Limb (tissue), 2 donors: ENCODE data around the gene RTN4.
"Not testable (repeated sequence)": the region's sequence is repeated elsewhere in the genome, so short reads cannot be mapped to it uniquely, and the experiment has no call there.

Experiments
- DNase-seq, 2 donors: peaks; one replicate each; pipeline ENCODE4 v3.0.0-alpha.2; 2016; ENCODE audit errors: extremely low spot score in 2 of 2

RTN4 gene, protein sequence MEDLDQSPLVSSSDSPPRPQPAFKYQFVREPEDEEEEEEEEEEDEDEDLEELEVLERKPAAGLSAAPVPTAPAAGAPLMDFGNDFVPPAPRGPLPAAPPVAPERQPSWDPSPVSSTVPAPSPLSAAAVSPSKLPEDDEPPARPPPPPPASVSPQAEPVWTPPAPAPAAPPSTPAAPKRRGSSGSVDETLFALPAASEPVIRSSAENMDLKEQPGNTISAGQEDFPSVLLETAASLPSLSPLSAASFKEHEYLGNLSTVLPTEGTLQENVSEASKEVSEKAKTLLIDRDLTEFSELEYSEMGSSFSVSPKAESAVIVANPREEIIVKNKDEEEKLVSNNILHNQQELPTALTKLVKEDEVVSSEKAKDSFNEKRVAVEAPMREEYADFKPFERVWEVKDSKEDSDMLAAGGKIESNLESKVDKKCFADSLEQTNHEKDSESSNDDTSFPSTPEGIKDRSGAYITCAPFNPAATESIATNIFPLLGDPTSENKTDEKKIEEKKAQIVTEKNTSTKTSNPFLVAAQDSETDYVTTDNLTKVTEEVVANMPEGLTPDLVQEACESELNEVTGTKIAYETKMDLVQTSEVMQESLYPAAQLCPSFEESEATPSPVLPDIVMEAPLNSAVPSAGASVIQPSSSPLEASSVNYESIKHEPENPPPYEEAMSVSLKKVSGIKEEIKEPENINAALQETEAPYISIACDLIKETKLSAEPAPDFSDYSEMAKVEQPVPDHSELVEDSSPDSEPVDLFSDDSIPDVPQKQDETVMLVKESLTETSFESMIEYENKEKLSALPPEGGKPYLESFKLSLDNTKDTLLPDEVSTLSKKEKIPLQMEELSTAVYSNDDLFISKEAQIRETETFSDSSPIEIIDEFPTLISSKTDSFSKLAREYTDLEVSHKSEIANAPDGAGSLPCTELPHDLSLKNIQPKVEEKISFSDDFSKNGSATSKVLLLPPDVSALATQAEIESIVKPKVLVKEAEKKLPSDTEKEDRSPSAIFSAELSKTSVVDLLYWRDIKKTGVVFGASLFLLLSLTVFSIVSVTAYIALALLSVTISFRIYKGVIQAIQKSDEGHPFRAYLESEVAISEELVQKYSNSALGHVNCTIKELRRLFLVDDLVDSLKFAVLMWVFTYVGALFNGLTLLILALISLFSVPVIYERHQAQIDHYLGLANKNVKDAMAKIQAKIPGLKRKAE

DNA sequence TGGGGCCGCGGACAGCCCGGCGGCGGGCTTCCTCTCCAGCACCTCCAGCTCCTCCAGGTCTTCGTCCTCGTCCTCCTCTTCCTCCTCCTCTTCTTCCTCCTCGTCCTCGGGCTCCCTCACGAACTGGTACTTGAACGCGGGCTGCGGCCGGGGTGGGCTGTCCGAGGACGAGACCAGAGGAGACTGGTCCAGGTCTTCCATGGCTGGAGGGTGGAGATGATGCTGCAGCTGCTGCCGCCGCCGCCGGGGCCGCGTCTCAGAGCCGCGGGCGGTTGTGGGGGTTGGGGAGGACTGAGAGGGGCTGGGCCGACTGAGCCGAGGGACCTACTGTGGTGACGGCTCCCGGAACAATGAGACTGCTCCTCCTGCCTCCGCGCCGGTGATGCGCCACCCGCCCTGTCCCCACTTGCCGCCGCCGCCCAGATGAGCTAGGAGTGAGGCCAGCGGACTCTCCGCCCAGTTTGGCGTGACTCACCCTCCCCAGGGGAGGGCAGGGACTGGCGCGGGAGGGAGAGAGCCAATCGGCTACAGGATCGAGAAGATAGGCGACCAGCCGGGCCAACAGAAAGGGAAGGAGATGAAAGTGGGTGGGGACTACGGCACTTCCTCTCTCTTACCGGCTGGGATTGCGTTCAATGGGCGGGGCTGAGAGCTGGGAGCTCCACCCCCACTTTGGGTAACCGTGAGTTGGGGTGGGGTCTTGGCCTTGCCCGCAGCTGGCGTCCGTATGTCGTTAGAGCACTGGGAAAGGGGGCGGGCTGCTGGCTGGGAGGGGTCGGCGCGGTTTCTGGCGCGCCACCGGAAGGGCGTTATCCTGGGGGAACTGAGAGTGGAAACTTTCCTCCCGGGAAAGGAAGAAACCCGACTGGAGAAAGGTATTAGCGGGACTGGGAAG lies at the start of gene RTN4:
Gene RTN4, minus strand, starts transcription at position 352 of the 895 bp plus-strand sequence. Its CDS starts 151 bp downstream, at position 201.
- peak; percentile 99 for DNase-seq

DNA sequence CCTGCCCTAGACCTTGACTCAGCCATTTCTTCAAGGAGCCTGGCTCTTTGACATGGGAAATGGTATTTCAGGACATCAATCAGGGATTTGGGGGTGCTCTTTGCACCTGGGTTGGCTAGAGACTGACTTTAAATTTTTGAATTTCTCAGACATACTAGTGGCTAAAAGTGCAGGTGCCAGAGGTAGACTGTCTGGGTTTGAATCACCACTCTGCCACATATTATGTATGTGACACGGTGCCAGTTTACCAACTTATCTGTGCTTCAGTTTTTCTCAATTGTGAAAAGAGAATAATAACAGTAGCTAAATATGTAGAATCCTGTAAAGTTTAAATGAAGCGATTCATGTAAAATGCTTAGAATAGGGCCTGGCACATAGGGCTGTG lies 49.2 kb upstream of the RTN4 start:
- DNase-seq = no peak

DNA sequence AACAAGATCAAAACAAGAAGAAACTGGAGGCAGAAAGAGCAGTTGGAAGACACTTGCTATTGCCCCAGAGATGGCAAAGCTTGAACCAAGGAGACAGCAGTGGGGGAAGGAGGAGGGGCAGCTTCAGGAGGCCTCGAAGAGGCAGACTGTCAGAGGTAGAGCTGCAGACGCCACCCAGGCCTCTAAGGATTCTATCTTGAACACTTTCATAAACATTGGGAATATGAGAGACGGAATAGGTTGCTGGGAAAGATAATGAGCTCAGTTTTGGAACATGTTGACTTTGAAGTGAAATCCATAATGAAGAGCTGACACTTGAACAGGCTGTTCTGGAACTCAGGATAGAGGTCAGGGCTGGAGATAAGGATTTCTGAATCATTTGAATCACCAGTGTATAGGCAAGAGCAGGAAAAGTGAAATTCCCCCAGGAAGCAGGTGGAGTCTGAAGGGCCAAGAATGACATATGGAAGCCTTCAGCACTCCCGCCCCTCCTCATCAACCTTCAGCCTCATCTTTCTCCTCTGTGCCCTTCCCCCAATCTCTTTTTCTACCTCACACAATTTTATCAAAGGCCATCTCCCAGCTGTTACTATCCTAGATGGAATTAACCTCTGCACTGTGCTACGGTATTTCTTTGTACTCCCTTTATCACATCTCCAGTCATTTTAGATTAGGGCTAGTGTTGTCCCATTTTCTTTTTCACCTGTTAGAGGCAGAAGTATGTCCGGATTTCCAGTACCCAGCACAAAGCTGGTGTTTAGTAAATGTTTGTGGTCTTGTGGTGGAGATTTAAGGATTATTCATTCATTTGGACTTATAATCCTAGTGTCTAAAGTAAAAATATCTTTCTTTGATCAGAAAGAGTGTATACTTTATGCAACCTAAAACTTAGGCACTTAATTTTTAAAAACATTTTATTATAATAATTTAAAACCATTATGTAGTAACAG lies 47.5 kb upstream of the RTN4 start:
- no peak for DNase-seq

DNA sequence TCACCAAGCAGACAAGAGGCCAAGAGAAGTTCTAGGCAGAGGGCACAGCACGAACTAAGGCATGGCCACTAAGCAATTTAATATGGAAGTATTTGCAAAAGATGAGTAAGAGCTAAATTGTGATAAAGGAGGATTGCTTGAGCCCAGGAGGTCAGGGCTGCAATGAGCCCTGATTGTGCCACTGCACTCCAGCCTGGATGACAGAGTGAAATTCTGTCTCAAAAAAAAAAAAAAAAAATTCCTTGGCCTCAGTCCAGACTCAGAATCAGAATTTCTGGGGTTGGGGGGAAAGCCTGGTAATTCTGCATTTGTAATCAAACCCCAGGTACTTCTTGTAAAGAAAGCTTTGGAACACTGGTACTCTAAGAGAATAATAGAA lies 46.8 kb upstream of the RTN4 start:
- DNase-seq = no peak

DNA sequence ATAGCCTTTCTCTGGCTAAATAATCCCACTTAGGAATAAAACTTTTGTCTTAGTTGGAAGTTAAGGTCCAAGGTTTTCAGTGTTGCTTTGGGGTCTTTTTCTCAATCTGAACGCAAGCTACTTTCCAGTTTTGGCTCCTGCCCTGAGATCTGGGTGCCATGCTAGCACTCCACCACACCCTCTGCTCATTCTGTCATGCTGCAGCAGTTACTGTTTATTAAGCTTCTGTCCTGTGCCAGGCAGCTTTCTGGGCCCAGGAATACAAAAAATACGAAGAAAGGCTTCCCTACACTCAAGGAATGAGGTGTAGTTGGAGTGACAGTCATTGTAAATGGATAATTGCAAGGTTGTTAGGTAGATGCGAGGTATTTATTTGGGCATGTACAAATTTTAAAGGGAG lies 46.3 kb upstream of the RTN4 start:
- DNase-seq = no peak

DNA sequence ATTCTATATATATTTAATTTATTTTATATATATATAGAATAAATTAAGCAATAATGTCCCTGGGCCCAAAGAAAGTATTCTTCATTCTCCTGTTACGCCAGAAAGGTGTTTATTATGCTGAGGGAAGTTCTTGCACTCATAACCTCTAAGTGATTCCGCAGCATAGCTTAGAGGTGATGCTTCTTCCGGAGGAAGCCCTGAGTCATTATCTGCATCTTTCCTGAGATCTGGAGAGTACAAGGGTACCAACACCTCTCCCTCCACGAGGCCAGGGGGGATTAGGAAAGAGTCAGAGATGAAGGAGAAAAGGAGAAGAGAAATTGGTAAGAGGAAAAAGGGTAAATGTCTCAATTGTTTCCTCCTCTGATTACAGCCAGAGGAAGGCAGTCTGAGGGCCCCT lies 43.1 kb upstream of the RTN4 start:
- no peak for DNase-seq

DNA sequence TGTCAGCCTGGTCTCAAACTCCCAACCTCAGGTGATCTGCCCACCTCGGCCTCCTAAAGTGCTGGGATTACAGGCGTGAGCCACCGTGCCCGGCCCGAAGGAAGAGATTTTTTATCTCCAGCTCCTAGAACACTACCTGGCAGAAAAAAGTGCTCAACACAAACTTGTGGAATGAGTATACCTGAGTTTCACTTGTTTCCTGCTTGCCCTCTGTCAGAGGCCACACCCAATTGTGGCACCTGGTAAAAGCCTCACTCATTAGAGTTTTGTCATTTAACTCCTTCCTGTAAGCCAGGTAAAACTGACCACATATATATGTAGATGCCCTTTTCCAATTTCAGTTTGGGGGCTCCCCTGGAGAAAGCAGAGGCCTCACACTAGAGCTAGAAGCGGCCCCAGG lies 42.2 kb upstream of the RTN4 start:
- no peak for DNase-seq

DNA sequence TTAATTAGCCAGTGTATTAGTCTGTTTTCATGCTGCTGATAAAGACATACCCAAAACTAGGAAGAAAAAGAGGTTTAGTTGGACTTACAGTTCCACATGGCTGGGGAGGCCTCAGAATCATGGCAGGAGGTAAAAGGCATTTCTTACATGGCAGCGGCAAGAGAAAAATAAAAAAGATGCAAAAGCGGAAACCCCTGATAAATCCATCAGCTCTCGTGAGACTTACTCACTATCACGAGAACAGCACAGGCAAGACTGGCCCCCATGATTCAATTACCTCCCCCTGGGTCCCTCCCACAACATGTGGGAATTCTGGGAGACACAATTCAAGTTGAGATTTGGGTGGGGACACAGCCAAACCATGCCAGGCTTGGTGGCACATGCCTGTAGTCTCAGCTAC lies 41.4 kb upstream of the RTN4 start:
- DNase-seq = not testable (repeated sequence)

DNA sequence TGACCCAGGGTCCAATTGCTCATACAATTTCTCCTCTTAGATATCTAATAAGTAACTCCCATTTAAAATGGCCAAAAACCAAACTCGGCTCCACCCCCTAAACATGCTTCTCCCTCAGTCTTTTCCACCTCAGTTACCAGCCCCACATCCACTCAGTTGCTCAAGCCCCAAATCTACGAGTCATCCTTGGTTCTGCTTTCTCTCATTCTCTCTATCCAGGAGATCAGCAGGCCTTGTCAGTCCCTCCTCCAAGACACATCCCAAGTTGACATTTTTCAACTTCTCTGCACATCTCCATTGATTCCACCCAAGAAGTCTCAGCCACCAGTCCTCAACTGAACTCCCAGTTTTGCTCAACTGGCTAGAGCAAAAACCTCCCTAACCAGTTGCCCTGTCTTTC lies 40.5 kb upstream of the RTN4 start:
- DNase-seq = no peak

DNA sequence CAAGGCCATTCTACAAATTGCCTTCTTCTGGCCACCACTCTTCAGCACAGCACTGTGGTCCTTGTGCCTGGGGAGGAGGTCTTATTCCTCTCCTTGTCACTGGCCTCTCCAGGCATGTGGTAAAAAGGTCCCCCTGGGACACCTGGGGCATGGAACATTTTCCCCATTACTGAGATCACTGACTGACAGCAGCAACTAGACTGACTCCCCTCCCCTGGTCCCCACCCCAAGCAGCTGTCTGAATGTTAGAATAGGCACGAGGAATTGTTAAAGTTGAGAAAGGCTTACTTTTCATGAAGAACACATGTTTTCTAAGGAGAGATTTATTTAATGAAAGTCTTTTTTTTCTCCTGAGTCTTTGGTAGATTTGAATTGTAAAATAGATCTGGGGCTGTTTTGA lies 39.5 kb upstream of the RTN4 start:
- DNase-seq = peak; percentile 36 to 48

DNA sequence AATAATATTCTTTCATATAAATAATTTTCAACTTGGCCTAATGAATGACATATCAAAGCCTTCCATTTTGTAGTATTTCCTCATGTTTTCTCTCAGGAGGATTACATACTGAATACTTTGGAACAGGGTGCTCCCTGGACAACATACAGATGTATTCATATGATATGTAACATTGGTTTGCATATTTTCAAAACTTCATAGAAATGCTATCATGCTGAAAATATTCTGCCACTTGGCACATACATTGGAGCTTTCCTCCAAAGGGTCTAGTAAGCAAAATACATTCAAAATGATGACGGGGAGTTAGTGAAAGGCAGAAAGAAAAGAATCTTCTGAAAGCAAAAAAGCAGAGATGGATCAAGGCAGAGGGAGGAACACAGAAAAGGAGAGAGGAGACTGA lies 38.1 kb upstream of the RTN4 start:
- no peak for DNase-seq

DNA sequence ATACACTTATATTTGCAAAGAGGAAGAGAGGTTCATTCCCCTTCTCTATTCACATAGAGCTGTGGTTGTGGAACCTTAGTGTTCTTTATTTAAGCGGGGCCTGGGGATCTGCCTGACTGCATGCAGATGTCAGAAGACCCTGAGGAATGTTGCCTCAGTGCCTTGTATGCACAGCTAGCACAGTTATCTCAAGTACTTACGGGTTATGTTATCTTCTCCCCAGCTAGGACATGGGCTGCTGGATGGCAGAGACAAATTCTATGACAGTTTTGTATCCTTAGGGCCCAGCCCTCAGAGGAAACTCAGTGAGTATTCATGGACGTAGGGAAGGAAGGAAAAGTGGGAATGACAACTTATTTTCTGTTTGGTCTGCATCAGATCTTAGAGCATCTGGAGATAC lies 37.7 kb upstream of the RTN4 start:
- no peak for DNase-seq

DNA sequence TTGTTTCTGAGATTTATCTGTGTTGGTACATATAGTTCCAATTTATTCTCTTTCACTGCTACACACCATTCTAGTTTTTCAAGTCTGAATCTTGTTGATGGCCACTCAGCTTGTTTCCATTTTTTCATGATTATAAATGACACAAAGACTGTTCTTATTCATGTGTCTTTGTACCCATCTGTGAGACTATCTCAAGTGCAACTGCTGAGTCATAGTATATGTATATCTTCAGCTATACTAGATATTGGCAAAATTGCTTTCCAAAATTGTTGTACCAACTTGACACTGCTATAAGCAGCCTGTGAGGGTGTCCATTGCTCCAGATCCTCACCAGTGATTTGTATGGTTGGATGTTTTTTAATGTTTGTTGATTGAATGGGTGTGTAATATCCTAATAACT lies 37.2 kb upstream of the RTN4 start:
- DNase-seq = no peak

DNA sequence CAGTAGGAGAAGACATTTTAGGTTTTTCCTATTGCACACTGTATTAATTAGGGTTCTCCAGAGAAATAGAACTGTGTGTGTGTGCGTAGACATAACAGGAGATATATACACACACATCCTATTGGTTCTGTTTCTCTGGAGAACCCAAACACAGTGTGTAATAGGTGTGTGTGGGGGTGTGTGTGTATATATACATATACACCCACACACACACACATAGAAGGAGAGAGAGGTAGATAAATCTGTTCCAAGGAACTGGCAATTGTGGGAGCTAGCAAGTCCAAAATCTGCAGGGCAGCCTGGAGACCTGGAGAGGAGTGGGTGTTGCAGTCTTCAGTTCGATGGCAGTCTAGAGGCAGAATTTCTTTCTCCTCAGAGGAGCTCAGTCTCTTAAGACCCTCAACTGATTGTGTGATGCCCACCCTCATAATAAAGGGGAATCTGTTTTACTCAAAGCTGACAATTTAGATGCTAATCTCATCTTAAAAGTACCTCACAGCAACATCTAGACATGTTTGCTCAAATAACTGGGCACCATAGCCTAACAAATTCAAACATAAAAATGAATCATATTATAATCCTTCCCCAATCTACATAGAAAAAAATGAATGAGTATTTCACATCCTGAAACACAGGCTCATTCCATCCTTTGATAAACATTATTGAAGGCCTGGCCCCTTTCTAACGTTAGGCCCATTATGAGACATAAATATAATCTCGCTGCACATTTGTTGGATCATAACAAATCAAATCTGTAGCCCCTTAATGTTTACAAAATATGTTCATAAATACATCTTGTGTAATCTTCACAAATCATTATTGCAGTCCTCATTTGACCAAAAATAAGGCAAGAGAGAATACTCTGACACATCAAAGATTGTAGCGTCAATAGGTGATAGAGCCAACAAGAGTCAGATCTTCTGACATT lies 35.1 kb upstream of the RTN4 start:
- no peak for DNase-seq

DNA sequence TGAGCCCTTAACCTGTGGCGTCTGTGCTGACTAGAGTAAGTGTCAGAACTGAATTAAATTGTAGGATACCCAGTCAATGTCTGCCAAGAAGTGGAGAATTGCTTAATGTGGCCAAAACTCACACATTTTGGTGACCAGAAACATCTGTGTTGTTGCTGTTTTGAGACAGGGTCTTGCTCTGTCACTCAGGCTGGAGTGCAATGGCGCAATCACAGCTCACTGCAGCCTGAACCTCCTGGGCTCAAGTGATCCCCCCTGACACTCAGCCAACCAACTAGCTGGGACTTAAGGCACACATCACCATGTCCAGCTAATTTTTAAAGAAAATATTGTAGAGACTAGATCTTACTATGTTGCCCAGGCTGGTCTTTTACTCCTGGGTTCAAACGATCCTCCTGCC lies 34.4 kb upstream of the RTN4 start:
- no peak for DNase-seq

DNA sequence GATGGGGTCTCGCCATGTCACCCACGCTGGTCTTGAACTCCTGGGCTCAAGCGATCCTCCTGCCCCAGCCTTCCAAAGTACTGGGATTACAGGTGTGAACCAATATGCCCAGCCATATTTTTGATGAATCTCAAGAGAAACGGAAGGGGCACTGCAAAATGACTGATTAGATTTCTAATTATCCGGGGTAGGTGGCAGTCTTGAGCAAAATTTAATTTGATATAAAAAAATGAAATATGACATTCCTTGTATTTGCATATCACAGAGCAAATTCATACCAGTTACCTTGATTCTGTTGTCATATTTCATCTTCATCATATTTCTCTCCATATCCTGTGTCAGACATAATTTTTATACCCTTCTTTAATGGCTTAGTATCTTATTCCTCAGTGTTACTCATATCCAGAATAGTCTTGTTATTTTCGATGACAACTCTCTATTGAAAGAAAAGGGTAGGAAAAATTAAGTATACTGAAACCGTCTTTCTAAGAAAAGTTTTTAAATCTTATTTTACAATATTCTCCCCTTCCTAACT lies 30.0 kb upstream of the RTN4 start:
- no peak for DNase-seq

DNA sequence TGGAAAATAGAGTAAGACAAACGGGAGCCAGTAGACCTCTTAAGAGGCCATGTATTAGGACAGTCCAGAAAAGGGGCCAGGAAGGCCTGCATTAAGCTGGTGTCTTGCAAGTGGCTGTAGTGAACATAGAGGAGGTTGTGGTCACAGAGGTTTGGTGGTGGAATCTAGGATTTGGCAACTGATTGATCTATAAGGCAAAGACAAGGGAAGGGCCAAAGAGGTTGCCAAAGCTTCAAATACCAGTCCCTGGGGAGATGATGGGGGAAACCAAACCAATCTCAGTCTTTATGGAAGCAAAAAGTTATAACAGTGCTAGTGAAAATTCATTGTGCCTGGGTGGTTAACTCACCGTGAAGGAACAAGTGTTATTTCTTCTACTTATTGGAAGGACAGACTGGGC lies 28.7 kb upstream of the RTN4 start:
- DNase-seq = no peak

DNA sequence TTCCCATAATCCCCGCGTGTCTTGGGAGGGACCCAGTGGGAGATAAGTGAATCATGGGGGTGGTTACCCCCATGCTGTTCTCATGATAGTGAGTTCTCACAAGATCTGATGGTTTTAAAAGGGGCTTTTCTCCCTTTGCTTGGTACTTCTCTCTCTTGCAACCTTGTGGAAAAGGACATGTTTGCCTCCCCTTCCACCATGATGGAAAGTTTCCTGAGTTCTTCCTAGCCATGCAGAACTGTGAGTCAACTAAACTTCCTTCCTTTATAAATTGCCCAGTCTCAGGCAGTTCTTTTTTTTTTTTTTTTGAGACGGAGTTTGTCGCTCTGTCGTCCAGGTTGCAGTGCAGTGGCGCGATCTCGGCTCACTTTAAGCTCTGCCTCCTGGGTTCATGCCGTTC lies 26.5 kb upstream of the RTN4 start:
- DNase-seq = no peak

DNA sequence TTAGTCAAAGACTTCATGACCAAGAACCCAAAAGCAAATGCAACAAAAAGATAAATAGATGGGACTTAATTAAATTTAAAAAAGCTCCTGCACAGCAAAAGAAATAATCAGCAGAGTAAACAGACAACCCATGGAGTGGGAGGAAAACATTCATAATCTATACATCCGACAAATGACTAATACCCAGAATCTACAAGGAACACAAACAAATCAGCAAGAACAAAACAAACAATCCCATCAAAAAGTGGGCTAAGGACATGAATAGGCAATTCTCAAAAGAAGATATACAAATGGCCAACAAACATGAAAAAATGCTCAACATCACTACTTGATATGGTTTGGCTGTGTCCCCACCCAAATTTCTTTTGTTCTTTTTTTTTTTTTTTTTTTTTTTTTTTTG lies 25.8 kb upstream of the RTN4 start:
- not testable (repeated sequence) for DNase-seq
